GM18520 (cell line): Measurements from ENCODE around the gene MGAM2.

Source experiments
- ATAC-seq: cut with Tn5 transposase; IDR thresholded peaks from one replicate; pipeline ENCODE4 v1.9.1; 2021; ENCODE audit not compliant: unreplicated experiment

Gene MGAM2

GRCh38 chr7:142174441-142174840 lies 62.9 kb downstream of the MGAM2 start:
- no peak for ATAC-seq

GRCh38 chr7:142175594-142175993 lies 64.1 kb downstream of the MGAM2 start:
- no peak for ATAC-seq

GRCh38 chr7:142176901-142177300 lies 65.4 kb downstream of the MGAM2 start:
- no peak for ATAC-seq

- ATAC-seq = no peak
Measured at GRCh38 chr7:142177869-142178268, 66.4 kb downstream of the MGAM2 start.

GRCh38 chr7:142180426-142180825 lies 68.9 kb downstream of the MGAM2 start:
- ATAC-seq = no peak

GRCh38 chr7:142181211-142181610 lies 69.7 kb downstream of the MGAM2 start:
- ATAC-seq = no peak

GRCh38 chr7:142181966-142182365 lies 70.4 kb downstream of the MGAM2 start:
- no peak for ATAC-seq

GRCh38 chr7:142185069-142185468 lies 73.6 kb downstream of the MGAM2 start:
- no peak for ATAC-seq

- ATAC-seq = no peak
Measured at GRCh38 chr7:142185801-142186200, 74.3 kb downstream of the MGAM2 start.

- no peak for ATAC-seq
Measured at GRCh38 chr7:142188154-142188553, 76.6 kb downstream of the MGAM2 start.

GRCh38 chr7:142188846-142189245 lies 77.3 kb downstream of the MGAM2 start:
- ATAC-seq = no peak

- ATAC-seq = no peak
Measured at GRCh38 chr7:142194201-142194600, 82.7 kb downstream of the MGAM2 start.

GRCh38 chr7:142196066-142196840 lies 84.7 kb downstream of the MGAM2 start:
- no peak for ATAC-seq

GRCh38 chr7:142200206-142200605 lies 88.7 kb downstream of the MGAM2 start:
- no peak for ATAC-seq

- ATAC-seq = no peak
Measured at GRCh38 chr7:142228537-142229104, 117.1 kb downstream of the MGAM2 start.

GRCh38 chr7:142231716-142232115 lies 120.2 kb downstream of the MGAM2 start:
- no peak for ATAC-seq

- ATAC-seq = no peak
Measured at GRCh38 chr7:142240546-142240945, 129.0 kb downstream of the MGAM2 start.

- ATAC-seq = no peak
Measured at GRCh38 chr7:142243823-142244222, 132.3 kb downstream of the MGAM2 start.

- no peak for ATAC-seq
Measured at GRCh38 chr7:142248166-142249160, 136.9 kb downstream of the MGAM2 start.

GRCh38 chr7:142249918-142250317 lies 138.4 kb downstream of the MGAM2 start:
- ATAC-seq = no peak

- no peak for ATAC-seq
Measured at GRCh38 chr7:142250705-142251104, 139.2 kb downstream of the MGAM2 start.

- no peak for ATAC-seq
Measured at GRCh38 chr7:142257958-142258357, 146.4 kb downstream of the MGAM2 start, which contains the start of gene PRSS58. PRSS58 (minus strand) TSS chr7:142258058; CDS start chr7:142257707, 351 bp downstream.
